UCSD-AML1 (cell line): ENCODE results near the gene MANEAL.

Experiments used
- DNase-seq: peaks from one replicate; lab custom pipeline; 2025; ENCODE audit not compliant: unreplicated experiment; lab: John Stamatoyannopoulos, UW

MANEAL gene

GRCh38 chr1:37824001-37824400 is 30.4 kb downstream of the MANEAL start:
- no peak for DNase-seq

- DNase-seq, result no peak
These were observed 31.9 kb downstream of the MANEAL start for GRCh38 chr1:37825506-37825905.

- DNase-seq, result no peak
These were observed 34.9 kb downstream of the MANEAL start for GRCh38 chr1:37828410-37829074.

DNA sequence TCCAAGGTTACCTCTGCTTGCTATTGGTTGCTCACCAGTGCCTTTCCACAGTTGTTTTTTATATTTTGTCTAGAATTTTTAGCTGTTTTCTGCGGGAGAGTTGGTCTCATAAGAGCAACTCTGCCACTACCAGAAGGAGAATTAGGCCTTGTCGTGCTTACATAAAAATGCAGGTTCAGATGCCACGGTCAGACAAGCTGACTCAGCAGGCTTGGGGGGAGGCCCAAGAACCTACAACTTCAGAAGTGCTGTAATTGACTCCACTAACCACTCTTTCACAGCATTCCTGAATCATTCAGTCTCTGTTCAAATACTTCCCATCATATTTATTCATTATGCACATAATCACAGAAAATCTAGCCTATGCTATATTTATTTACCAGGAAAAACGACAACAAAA is 37.5 kb downstream of the MANEAL start:
- no peak for DNase-seq

- no peak for DNase-seq
These were observed 38.2 kb downstream of the MANEAL start for GRCh38 chr1:37831809-37832208.

GRCh38 chr1:37836788-37837187 is 43.1 kb downstream of the MANEAL start:
- no peak for DNase-seq

DNA sequence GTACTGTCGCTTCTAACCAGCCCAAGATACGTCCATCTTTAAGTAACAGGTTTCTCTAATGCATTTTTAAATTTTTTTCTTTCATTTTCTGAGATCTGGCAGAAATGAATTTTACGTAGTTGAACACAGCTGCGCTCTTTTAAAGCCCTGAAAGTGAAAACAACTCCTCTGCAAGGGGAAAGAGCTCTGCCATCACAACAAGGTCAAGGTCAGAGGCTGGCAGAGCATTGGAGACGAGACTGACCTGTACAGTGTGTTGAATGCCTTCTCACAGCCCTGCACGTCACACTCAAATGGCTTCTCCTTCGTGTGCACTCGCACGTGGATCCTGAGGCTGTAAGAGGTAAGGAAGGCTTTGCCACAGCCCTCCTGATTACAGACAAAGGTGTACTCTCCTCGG is 46.0 kb downstream of the MANEAL start:
- DNase-seq, result no peak

- DNase-seq, result no peak
These were observed 47.1 kb downstream of the MANEAL start for GRCh38 chr1:37840711-37841110.

DNA sequence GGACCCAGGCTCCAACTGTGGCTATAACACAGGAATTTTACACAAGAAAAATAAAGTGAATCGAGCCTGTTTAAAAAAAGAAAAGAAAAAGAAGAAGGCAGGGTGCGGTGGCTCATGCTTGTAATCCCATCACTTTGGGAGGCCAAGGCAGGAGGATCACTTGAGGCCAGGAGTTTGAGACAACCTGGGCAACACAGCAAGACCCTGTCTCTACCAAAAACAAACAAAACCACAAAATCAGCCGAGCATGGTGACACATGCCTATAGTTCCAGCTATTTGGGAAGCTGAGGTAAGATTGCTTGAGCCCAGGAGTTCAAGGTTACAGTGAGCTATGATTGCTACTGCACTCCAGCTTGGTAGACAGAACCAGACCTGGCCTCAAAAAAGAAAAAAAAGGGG is 48.0 kb downstream of the MANEAL start:
- no peak for DNase-seq

GRCh38 chr1:37844536-37844935 is 50.9 kb downstream of the MANEAL start:
- no peak for DNase-seq

DNA sequence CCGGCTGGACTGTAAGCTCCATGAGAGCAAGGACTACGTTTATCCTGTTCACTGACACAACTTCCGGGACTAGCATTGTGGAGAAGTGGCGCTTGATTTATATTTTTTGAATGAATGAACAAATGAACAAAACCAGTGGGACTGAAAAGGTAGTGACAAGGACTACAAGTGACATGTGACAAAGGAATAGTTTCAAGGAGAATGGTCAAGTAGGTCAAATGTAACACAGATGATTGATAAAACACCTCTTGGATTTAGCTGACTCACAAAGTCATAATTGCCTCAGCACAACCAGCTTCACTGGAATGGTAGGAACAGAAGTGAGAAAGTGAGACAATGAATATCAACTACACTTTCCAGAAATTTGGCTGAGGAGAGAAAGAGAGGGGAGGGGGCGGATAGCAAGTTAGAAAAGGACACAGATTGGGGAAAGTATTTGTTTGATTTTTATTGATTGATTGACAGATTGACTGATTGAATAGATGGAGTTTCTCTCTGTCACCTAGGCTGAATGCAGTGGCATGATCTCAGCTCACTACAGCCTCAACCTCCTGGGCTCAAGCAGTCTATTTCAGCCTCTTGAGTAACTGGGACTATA is 51.5 kb downstream of the MANEAL start:
- DNase-seq, result no peak

GRCh38 chr1:37845786-37846185 is 52.1 kb downstream of the MANEAL start:
- DNase-seq, result no peak

- no peak for DNase-seq
These were observed 53.1 kb downstream of the MANEAL start for GRCh38 chr1:37846647-37847339.

DNA sequence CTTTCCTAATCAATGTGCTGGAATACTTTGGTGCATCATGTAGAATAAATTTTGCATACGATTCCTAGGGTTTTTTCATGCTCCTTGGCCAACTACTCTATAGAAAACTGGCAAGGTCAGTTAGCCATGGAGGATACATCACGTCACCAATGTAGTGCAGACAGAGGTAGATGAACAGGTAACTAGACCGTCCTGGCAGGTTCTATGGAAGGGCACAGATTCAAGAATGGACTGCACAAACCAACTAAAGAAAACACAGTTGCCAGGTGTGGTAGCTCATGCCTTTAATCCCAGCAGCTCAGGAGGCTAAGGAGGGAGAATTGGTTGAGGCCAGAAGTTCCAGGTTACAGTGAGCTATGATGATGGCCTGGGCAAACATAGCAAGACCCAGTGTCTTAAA is 55.8 kb downstream of the MANEAL start:
- no peak for DNase-seq

DNA sequence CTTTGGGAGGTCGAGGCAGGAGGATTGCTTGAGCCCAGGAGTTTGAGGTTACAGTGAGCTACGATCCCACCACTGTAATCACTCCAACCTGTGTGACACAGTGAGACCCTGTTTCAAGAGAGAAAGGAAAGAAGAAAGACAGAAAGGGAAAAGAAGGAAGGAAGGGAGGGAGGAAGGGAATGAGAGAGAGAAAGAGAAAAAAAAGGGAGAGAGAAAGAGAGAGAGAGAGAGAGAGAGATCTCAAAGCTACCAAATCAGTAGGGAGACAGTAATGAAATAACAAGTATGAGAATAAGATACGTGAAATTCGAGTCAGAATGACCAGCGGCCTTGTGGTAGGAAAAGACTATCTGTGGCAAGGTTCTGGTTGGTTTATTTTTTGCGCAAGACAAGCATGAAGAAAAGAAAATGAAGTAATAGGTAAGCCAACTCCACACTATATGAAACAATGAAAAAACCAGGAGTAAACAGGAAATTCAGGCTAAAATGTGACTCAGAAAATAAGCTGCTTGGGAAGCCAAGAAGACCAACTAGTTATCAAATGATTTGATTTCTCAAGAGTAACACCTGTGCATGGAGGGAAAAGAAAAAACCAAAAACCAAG is 56.8 kb downstream of the MANEAL start:
- no peak for DNase-seq
